PFSK-1 (cell line): Measurements from ENCODE around the gene BNC2.

ENCODE experiments used
- FOXP2 ChIP-seq: optimal IDR thresholded peaks from 2 replicates; pipeline ENCODE3; 2011; ENCODE audit warnings: borderline replicate concordance, control low read depth, inconsistent platforms; ENCODE audit not compliant: insufficient read depth; ENCODE audit errors: extremely low read length, extremely low read depth
- POLR2AphosphoS5 ChIP-seq: IDR thresholded peaks from 2 replicates; pipeline ENCODE4 v1.6.1; 2012; ENCODE audit warnings: low read depth, mild to moderate bottlenecking, control low read depth, low read length, moderate library complexity
- SIN3A ChIP-seq: IDR thresholded peaks from 2 replicates; pipeline ENCODE4 v1.6.1; 2012; ENCODE audit warnings: mild to moderate bottlenecking, low read length, moderate library complexity, borderline replicate concordance; ENCODE audit not compliant: insufficient read depth
- TAF1 ChIP-seq: IDR thresholded peaks from 2 replicates; pipeline ENCODE4 v1.6.1; 2012; ENCODE audit warnings: low read length, control low read depth, borderline replicate concordance; ENCODE audit not compliant: insufficient read depth
- TF ChIP-seq, protein P1 (sequence below), 2 experiments: IDR thresholded peaks; 2 replicates each; pipeline versions ENCODE4 v1.6.1 to v1.8.0; 2011 to 2012; ENCODE audit warnings: low read depth in 2 of 2, low read length in 2 of 2, control low read depth in 1 of 2, inconsistent platforms in 1 of 2, mild to moderate bottlenecking in 1 of 2, moderate library complexity in 1 of 2; ENCODE audit not compliant: insufficient read depth in 1 of 2

The BNC2 gene

DNA sequence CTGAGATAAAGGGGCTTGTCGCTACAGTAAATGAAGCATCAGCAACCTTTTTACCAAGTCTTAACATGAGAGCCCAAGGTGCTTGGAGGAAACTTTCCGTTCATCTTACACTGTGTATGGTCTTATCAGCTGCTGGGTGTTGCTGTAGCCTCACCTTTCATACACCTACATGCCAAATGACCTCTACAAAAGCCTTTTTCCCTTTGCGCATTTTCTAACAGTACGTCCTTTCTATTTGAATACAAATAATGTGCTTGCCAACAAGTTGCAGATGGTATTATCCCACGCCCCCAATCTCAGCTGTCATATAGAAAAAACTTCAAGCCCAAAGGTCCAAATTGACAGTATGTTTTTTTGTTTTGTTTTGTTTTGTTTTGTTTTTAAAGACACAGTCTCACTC, 96.9 kb downstream of the BNC2 start:
- TF ChIP-seq SIN3A (no peak), TAF1 (no peak), FOXP2 (no peak), POLR2AphosphoS5 (no peak)
- TF ChIP-seq, protein P1, sequence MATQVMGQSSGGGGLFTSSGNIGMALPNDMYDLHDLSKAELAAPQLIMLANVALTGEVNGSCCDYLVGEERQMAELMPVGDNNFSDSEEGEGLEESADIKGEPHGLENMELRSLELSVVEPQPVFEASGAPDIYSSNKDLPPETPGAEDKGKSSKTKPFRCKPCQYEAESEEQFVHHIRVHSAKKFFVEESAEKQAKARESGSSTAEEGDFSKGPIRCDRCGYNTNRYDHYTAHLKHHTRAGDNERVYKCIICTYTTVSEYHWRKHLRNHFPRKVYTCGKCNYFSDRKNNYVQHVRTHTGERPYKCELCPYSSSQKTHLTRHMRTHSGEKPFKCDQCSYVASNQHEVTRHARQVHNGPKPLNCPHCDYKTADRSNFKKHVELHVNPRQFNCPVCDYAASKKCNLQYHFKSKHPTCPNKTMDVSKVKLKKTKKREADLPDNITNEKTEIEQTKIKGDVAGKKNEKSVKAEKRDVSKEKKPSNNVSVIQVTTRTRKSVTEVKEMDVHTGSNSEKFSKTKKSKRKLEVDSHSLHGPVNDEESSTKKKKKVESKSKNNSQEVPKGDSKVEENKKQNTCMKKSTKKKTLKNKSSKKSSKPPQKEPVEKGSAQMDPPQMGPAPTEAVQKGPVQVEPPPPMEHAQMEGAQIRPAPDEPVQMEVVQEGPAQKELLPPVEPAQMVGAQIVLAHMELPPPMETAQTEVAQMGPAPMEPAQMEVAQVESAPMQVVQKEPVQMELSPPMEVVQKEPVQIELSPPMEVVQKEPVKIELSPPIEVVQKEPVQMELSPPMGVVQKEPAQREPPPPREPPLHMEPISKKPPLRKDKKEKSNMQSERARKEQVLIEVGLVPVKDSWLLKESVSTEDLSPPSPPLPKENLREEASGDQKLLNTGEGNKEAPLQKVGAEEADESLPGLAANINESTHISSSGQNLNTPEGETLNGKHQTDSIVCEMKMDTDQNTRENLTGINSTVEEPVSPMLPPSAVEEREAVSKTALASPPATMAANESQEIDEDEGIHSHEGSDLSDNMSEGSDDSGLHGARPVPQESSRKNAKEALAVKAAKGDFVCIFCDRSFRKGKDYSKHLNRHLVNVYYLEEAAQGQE (IDR thresholded peaks at IDR 0.05; ENCODE audit: insufficient read depth in 1 of 2, low read depth in 2 of 2, low read length in 2 of 2): no peak

DNA sequence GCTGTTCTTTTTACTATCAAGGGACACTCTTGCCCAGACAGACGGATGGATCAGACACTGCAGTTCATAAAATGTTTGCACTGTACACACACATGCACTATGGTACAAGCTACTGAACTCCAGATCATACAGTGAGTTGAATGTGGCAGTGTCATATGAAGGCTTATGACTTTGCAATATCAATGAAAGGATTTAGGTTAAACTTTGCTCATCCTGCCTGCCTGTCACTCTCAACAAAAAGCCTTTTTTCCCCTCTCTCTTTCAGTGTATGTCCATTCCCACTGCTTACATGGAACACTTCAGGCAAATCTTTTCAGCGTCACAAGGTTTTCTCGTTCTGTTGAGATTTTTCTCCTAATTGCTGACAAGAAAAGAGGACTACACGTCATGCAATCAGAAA, 97.4 kb downstream of the BNC2 start:
- no peak for TF ChIP-seq TAF1
- TF ChIP-seq POLR2AphosphoS5: no peak
- no peak for TF ChIP-seq FOXP2
- TF ChIP-seq, protein P1 (IDR thresholded peaks at IDR 0.05; ENCODE audit: insufficient read depth in 1 of 2, low read depth in 2 of 2, low read length in 2 of 2): no peak

DNA sequence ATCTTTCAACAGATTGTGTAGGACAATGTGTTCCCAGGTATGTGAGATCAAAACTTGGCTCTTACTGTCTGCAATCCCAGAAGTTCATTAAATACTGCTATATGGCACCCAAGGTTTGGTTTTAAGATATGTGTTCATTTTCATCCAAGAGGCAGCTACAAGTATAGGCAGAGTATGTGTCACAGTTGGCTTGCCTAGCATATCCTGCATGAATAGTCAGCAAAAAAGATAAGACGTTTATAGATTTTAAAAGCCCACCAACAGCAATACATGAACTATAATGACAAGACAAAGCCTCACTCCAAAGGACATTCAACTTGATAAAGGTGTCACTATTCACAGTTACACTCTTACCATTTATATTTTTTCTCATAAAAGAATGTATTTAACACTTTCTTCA, 99.1 kb downstream of the BNC2 start:
- TF ChIP-seq TAF1 (no peak), POLR2AphosphoS5 (no peak), FOXP2 (no peak), SIN3A (no peak)
- TF ChIP-seq, protein P1 (IDR thresholded peaks at IDR 0.05; ENCODE audit: insufficient read depth in 1 of 2, low read depth in 2 of 2, low read length in 2 of 2): no peak

DNA sequence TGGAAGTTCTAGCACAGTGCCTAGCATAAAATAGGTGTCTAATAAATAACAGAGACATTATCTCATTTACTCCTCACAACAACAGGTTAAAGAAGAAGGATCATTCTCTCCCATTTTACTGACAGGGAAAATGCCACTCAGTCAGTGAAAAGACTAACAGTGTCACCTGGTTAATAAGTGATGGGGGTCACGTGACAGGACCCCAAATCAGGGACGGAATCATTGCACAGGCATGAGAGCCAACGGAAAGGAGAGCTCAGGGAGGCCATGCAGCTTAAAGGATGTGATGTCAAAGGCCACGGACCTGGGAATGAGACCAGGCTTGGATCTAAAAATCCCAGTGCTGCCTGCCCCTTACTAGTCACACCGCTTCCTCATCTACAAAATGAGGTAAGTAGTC, 101.2 kb downstream of the BNC2 start:
- TF ChIP-seq SIN3A (no peak), TAF1 (no peak), POLR2AphosphoS5 (no peak), FOXP2 (no peak)
- TF ChIP-seq, protein P1 (IDR thresholded peaks at IDR 0.05; ENCODE audit: insufficient read depth in 1 of 2, low read depth in 2 of 2, low read length in 2 of 2): no peak

DNA sequence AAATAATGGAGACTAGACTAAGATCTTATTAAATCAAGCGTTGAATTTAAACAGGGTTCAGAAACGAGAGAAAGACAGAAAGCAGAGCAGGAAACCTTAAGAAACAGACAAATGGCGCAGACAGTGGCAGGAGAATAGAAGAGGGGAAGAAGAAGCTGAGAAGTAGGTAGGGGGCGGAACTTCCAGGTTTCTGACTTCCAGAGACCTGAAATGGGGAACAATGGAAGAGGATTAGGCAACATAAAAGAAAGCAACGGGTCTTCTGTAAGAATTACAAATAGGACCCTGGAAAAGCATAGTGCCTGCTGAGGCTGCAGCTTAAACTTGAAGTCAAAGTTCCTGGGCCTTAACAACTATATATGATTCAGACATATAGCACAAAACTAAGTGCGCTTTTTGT, 101.7 kb downstream of the BNC2 start:
- no peak for TF ChIP-seq TAF1
- no peak for TF ChIP-seq FOXP2
- TF ChIP-seq, protein P1 (IDR thresholded peaks at IDR 0.05; ENCODE audit: insufficient read depth in 1 of 2, low read depth in 2 of 2, low read length in 2 of 2): no peak
- no peak for TF ChIP-seq POLR2AphosphoS5
- TF ChIP-seq SIN3A: no peak
